HCT116 (cell line): Measurements from ENCODE around the gene CEND1.

Source experiments
- CEBPB ChIP-seq: IDR thresholded peaks from 2 replicates; pipeline ENCODE4 v1.6.1; 2012; ENCODE audit warnings: low read depth
- ELF1 ChIP-seq: IDR thresholded peaks from 2 replicates; pipeline ENCODE4 v1.6.1; 2012; ENCODE audit warnings: low read depth, borderline replicate concordance
- EZH2 ChIP-seq: fragments of 200-600 bp; sonication (generic); IDR thresholded peaks from 2 replicates; pipeline ENCODE4 v1.6.1; 2017; ENCODE audit warnings: antibody characterized with exemption, mixed run types
- EZH2phosphoT487 ChIP-seq: fragments of 200-600 bp; IDR thresholded peaks from 2 replicates; pipeline ENCODE4 v1.6.1; 2018; ENCODE audit warnings: antibody characterized with exemption, borderline replicate concordance
- RAD21 ChIP-seq: IDR thresholded peaks from 2 replicates; pipeline ENCODE4 v1.6.1; 2012; ENCODE audit warnings: low read depth, mild to moderate bottlenecking
- SIN3A ChIP-seq: IDR thresholded peaks from 2 replicates; pipeline ENCODE4 v1.6.1; 2012; ENCODE audit warnings: low read depth
- TF ChIP-seq, protein P1 (sequence below), 3 experiments: fragments of 200-600 bp in 1 of 3; sonication (generic) in 1 of 3; IDR thresholded peaks in 2 of 3; conservative IDR thresholded peaks in 1 of 3; 2 replicates each; pipeline ENCODE4 v1.5.1; 2012 to 2017; ENCODE audit warnings: low read depth in 2 of 3, low read length in 2 of 3, antibody characterized with exemption in 1 of 3, borderline replicate concordance in 1 of 3, control low read depth in 1 of 3, mild to moderate bottlenecking in 1 of 3, mixed read lengths in 1 of 3, mixed run types in 1 of 3, moderate library complexity in 1 of 3; ENCODE audit not compliant: insufficient read depth in 1 of 3

DNA sequence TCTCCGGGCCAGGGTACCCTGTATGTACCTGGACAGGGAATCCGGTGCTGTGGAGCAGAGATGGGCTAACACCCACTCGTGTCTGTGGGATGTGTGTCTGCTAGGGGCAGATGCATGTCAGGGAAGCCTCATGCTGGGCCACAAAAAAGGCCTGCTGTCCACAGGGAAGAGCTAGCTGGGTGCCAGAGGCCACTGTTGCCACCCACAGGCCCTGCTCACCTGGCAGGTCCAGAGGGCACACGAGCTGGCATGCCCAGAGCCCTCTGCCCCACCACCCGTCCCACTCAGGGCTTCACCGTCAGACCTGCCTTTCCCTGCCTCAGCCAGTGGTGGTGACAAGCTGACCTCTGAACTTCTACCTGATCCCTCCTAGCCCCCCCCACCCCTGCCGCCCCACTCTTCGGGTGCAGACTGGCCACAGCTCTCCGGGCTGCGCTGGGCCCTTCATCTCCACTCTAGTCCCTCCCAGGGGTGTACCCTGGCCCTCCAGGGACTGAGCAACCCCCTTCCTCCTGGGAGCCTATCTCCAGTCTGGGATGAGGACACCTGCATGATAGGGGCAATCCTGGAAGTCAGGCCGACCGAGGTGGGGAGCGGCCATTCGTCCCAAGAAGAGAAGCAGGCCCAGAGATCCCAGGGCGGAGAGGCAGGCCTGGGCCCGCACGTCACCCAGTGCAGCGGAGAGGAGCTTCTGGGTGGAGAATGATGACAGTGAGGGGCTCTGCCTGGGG lies 6.8 kb upstream of the CEND1 start:
- TF ChIP-seq, protein P1, sequence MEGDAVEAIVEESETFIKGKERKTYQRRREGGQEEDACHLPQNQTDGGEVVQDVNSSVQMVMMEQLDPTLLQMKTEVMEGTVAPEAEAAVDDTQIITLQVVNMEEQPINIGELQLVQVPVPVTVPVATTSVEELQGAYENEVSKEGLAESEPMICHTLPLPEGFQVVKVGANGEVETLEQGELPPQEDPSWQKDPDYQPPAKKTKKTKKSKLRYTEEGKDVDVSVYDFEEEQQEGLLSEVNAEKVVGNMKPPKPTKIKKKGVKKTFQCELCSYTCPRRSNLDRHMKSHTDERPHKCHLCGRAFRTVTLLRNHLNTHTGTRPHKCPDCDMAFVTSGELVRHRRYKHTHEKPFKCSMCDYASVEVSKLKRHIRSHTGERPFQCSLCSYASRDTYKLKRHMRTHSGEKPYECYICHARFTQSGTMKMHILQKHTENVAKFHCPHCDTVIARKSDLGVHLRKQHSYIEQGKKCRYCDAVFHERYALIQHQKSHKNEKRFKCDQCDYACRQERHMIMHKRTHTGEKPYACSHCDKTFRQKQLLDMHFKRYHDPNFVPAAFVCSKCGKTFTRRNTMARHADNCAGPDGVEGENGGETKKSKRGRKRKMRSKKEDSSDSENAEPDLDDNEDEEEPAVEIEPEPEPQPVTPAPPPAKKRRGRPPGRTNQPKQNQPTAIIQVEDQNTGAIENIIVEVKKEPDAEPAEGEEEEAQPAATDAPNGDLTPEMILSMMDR (IDR thresholded peaks at IDR 0.05 in 2 of 3, conservative IDR thresholded peaks at IDR 0.05 in 1 of 3; ENCODE audit: borderline replicate concordance in 1 of 3, insufficient read depth in 1 of 3, low read depth in 2 of 3, low read length in 2 of 3), result no peak
- no peak for TF ChIP-seq EZH2
- no peak for TF ChIP-seq ELF1
- no peak for TF ChIP-seq CEBPB
- TF ChIP-seq RAD21, result no peak
- no peak for TF ChIP-seq SIN3A
- TF ChIP-seq EZH2phosphoT487, result no peak
